HCT116 (cell line): ENCODE results near the gene TMEM201. TPM values are rescaled to one million over a fixed set of nuclear protein-coding genes. Genes with fewer than 3 reads are reported as not detected.

Source experiments
- ATAC-seq: fragments of 200-7000 bp; cut with Tn5 transposase; 2 replicates; pipeline ENCODE4 v1.9.1; 2020; ENCODE audit warnings: mild to moderate bottlenecking, moderate library complexity
- BruUV-seq: library from RNA; stranded (reverse); fragments of 400-500 nt; replicated peaks from 2 replicates; lab custom pipeline; 2021; lab: Mats Ljungman, UMichigan
- CTCF ChIA-PET: fragments of 300-600 bp; sonication (Branson Sonifier 250); formaldehyde crosslinking; loops from one replicate; lab custom pipeline; 2021; ENCODE audit warnings: antibody characterized with exemption; lab: Charles Lee
- POLR2A ChIA-PET: fragments of 300-600, 350-600 bp; sonication (Branson Sonifier 250); formaldehyde crosslinking; loops from one replicate; lab custom pipeline; 2021; ENCODE audit warnings: antibody characterized with exemption; lab: Charles Lee
- RAD21 ChIA-PET, 2 experiments: fragments of 300-600 bp; sonication (Branson Sonifier 250); formaldehyde crosslinking; loops; one replicate each; lab custom pipeline; 2023; ENCODE audit warnings: low total read pairs in 2 of 2; ENCODE audit not compliant: uncharacterized antibody in 2 of 2, unreplicated experiment in 2 of 2, low non-redundant PET in 1 of 2; lab: Charles Lee
- DNase-seq: peaks from one replicate; pipeline ENCODE4 v3.0.0-alpha.2; 2010; ENCODE audit warnings: low read depth, low spot score
- H2AFZ ChIP-seq: fragments of 200-600 bp; shearing (Covaris generic), sonication (generic); 2 replicates; pipeline ENCODE4 v1.6.1; 2017; ENCODE audit warnings: low read depth, mixed run types, mixed read lengths, antibody characterized with exemption, low read length; ENCODE audit not compliant: poor library complexity, severe bottlenecking
- H3K27ac ChIP-seq: 2 replicates; pipeline ENCODE4 v1.5.1; 2012; ENCODE audit warnings: low read depth, low read length
- H3K27me3 ChIP-seq: fragments of 200-600 bp; sonication (generic); 2 replicates; pipeline ENCODE4 v1.6.1; 2016; ENCODE audit warnings: mixed run types, low read length, mixed read lengths; ENCODE audit not compliant: insufficient read depth
- H3K36me3 ChIP-seq, 2 experiments: fragments of 200-500 bp in 1 of 2; fragments of 200-600 bp in 1 of 2; sonication (Bioruptor generic) in 1 of 2; sonication (generic) in 1 of 2; 2 replicates each; pipeline versions ENCODE4 v1.5.1 to v1.6.1; 2014 to 2016; ENCODE audit warnings: low read length in 2 of 2, inconsistent platforms in 1 of 2, mixed read lengths in 1 of 2, mixed run types in 1 of 2; ENCODE audit not compliant: insufficient read depth in 2 of 2, control insufficient read depth in 1 of 2
- H3K4me1 ChIP-seq, 2 experiments: fragments of 200-600 bp in 1 of 2; sonication (generic) in 1 of 2; 2 replicates each; pipeline versions ENCODE4 v1.5.1 to v1.6.1; 2012 to 2017; ENCODE audit warnings: low read length in 2 of 2, inconsistent platforms in 1 of 2, mild to moderate bottlenecking in 1 of 2, mixed read lengths in 1 of 2, mixed run types in 1 of 2, moderate library complexity in 1 of 2; ENCODE audit not compliant: insufficient read depth in 2 of 2, control insufficient read depth in 1 of 2
- H3K4me2 ChIP-seq: fragments of 200-600 bp; sonication (generic); 2 replicates; pipeline ENCODE4 v1.6.1; 2017; ENCODE audit warnings: mixed run types, low read length, mixed read lengths
- H3K4me3 ChIP-seq, 2 experiments: fragments of 200-600 bp in 1 of 2; sonication (generic) in 1 of 2; replicated peaks in 1 of 2; 2 replicates each; pipeline ENCODE4 v1.5.1; 2011 to 2016; ENCODE audit warnings: low read length in 2 of 2, control low read depth in 1 of 2, low read depth in 1 of 2, mild to moderate bottlenecking in 1 of 2, mixed read lengths in 1 of 2, mixed run types in 1 of 2
- H3K79me2 ChIP-seq: fragments of 200-600 bp; sonication (generic); 2 replicates; pipeline ENCODE4 v1.6.1; 2017; ENCODE audit warnings: mild to moderate bottlenecking, mixed run types, low read length, moderate library complexity, mixed read lengths; ENCODE audit not compliant: insufficient read depth
- H3K9ac ChIP-seq: fragments of 200-600 bp; sonication (generic); 2 replicates; pipeline ENCODE4 v1.6.1; 2016; ENCODE audit warnings: low read length, mixed read lengths
- H3K9me2 ChIP-seq: fragments of 200-600 bp; sonication (generic), shearing (Covaris generic); 2 replicates; pipeline ENCODE4 v1.6.1; 2017; ENCODE audit warnings: mixed run types, mild to moderate bottlenecking, moderate library complexity; ENCODE audit not compliant: insufficient read depth
- H3K9me3 ChIP-seq, 2 experiments: fragments of 200-500 bp in 1 of 2; fragments of 200-600 bp in 1 of 2; sonication (Bioruptor generic) in 1 of 2; sonication (generic) in 1 of 2; 2 replicates each; pipeline ENCODE4 v1.6.1; 2014 to 2017; ENCODE audit warnings: low read length in 2 of 2, mixed read lengths in 2 of 2, inconsistent platforms in 1 of 2, low read depth in 1 of 2, mild to moderate bottlenecking in 1 of 2, mixed run types in 1 of 2, moderate library complexity in 1 of 2; ENCODE audit not compliant: control insufficient read depth in 1 of 2, insufficient read depth in 1 of 2
- H4K20me1 ChIP-seq: fragments of 200-600 bp; sonication (generic), shearing (Covaris generic); 2 replicates; pipeline ENCODE4 v1.6.1; 2017; ENCODE audit warnings: mixed run types, mild to moderate bottlenecking, moderate library complexity; ENCODE audit not compliant: insufficient read depth
- CBX3 ChIP-seq: IDR thresholded peaks from 2 replicates; pipeline ENCODE4 v1.6.1; 2012; ENCODE audit warnings: low read depth
- CEBPB ChIP-seq: IDR thresholded peaks from 2 replicates; pipeline ENCODE4 v1.6.1; 2012; ENCODE audit warnings: low read depth
- CTCF ChIP-seq, 3 experiments: fragments of 200-600 bp in 1 of 3; sonication (generic) in 1 of 3; IDR thresholded peaks in 2 of 3; conservative IDR thresholded peaks in 1 of 3; 2 replicates each; pipeline ENCODE4 v1.5.1; 2012 to 2017; ENCODE audit warnings: low read depth in 2 of 3, low read length in 2 of 3, antibody characterized with exemption in 1 of 3, borderline replicate concordance in 1 of 3, control low read depth in 1 of 3, mild to moderate bottlenecking in 1 of 3, mixed read lengths in 1 of 3, mixed run types in 1 of 3, moderate library complexity in 1 of 3; ENCODE audit not compliant: insufficient read depth in 1 of 3
- EZH2phosphoT487 ChIP-seq: fragments of 200-600 bp; IDR thresholded peaks from 2 replicates; pipeline ENCODE4 v1.6.1; 2018; ENCODE audit warnings: antibody characterized with exemption, borderline replicate concordance
- POLR2A ChIP-seq: IDR thresholded peaks from 2 replicates; pipeline ENCODE4 v1.7.0; 2011; ENCODE audit warnings: borderline replicate concordance; ENCODE audit not compliant: insufficient read depth, insufficient read length; ENCODE audit errors: extremely low read depth
- SRF ChIP-seq: IDR thresholded peaks from 2 replicates; pipeline ENCODE4 v1.6.1; 2012; ENCODE audit warnings: low read depth
- TCF7L2 ChIP-seq: IDR thresholded peaks from 2 replicates; pipeline ENCODE4 v1.7.0; 2011; ENCODE audit warnings: borderline replicate concordance, inconsistent platforms; ENCODE audit not compliant: insufficient read depth, insufficient read length; ENCODE audit errors: extremely low read depth
- YY1 ChIP-seq: IDR thresholded peaks from 2 replicates; pipeline ENCODE4 v1.6.1; 2011; ENCODE audit warnings: low read length, low read depth, moderate library complexity, mild to moderate bottlenecking; ENCODE audit not compliant: insufficient replicate concordance; ENCODE audit errors: extremely low read depth
- ZFX ChIP-seq: fragments of 450-650 bp; IDR thresholded peaks from 2 replicates; pipeline ENCODE4 v1.6.1; 2017
- intact Hi-C: fragments of 100-400 bp; cut with micrococcal nuclease; formaldehyde crosslinking; loops from 2 replicates; pipeline ENCODE4 v1.10.0; 2022
- total RNA-seq: library from RNA; stranded (reverse); gene quantifications from one replicate; pipeline ENCODE4 v1.2.1, GENCODE V29; 2021; ENCODE audit not compliant: unreplicated experiment
- TF ChIP-seq, protein P1 (sequence below): IDR thresholded peaks from 2 replicates; pipeline ENCODE4 v1.6.1; 2012

Gene TMEM201
- total RNA-seq, 1 experiment from 2014 or later: 27.6 TPM

- RAD21 ChIA-PET: no interaction called here
- ATAC-seq (no peak), DNase-seq (no peak)
- Histone ChIP-seq H3K9me3 (no peaks in the 10 kb centered on the region), H2AFZ (no peak overlapping the region), H3K27ac (no peak overlapping the region), H3K79me2 (no peaks in the 10 kb centered on the region), H3K36me3 (no peaks in the 10 kb centered on the region), H3K27me3 (no peaks in the 10 kb centered on the region), H3K4me2 (no peak overlapping the region), H4K20me1 (no peaks in the 10 kb centered on the region), H3K9me2 (no peaks in the 10 kb centered on the region), H3K9ac (no peak overlapping the region), H3K4me3 (no peak overlapping the region), H3K4me1 (peaks cover 0 to 8% of the 10 kb centered on the region in 2 experiments; a peak in 2 of 4 replicates)
- CTCF ChIA-PET: no interaction called here
- TF ChIP-seq CEBPB: no peak
- no peak for TF ChIP-seq TCF7L2
- no peak for TF ChIP-seq CTCF (IDR thresholded peaks at IDR 0.05 in 2 of 3, conservative IDR thresholded peaks at IDR 0.05 in 1 of 3; ENCODE audit: borderline replicate concordance in 1 of 3, insufficient read depth in 1 of 3, low read depth in 2 of 3, low read length in 2 of 3)
- TF ChIP-seq, protein P1, sequence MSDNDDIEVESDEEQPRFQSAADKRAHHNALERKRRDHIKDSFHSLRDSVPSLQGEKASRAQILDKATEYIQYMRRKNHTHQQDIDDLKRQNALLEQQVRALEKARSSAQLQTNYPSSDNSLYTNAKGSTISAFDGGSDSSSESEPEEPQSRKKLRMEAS: no peak
- no peak for TF ChIP-seq POLR2A
- no peak for TF ChIP-seq SRF
- TF ChIP-seq YY1: no peak
- TF ChIP-seq ZFX: no peak
- TF ChIP-seq EZH2phosphoT487: no peak
- TF ChIP-seq CBX3: no peak
- intact Hi-C loops: no loop called here
- no TSS peak for BruUV-seq
- POLR2A ChIA-PET: no interaction called here
Observed at GRCh38 chr1:9631613-9632012, 42.9 kb downstream of the TMEM201 start.
